NCI-H526 (cell line): ENCODE data around the gene DNASE1L2.

ENCODE experiments used
- DNase-seq, 2 experiments: peaks; one replicate each; lab custom pipeline; 2025; lab: John Stamatoyannopoulos, UW

The DNASE1L2 gene, protein sequence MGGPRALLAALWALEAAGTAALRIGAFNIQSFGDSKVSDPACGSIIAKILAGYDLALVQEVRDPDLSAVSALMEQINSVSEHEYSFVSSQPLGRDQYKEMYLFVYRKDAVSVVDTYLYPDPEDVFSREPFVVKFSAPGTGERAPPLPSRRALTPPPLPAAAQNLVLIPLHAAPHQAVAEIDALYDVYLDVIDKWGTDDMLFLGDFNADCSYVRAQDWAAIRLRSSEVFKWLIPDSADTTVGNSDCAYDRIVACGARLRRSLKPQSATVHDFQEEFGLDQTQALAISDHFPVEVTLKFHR

GRCh38 chr16:2236337-2237101 lies at the start of gene DNASE1L2:
DNASE1L2 (plus strand) TSS chr16:2236444; CDS start chr16:2236817, 373 bp downstream.
- DNase-seq: peak in 1 of 2 experiments; percentile 44

- DNase-seq: no peak
These were observed 49.7 kb upstream of the DNASE1L2 start for GRCh38 chr16:2186505-2186904.

GRCh38 chr16:2187212-2187611 lies 49.0 kb upstream of the DNASE1L2 start:
- no peak for DNase-seq

- DNase-seq: no peak
These were observed 47.8 kb upstream of the DNASE1L2 start for GRCh38 chr16:2188395-2188794.

DNA sequence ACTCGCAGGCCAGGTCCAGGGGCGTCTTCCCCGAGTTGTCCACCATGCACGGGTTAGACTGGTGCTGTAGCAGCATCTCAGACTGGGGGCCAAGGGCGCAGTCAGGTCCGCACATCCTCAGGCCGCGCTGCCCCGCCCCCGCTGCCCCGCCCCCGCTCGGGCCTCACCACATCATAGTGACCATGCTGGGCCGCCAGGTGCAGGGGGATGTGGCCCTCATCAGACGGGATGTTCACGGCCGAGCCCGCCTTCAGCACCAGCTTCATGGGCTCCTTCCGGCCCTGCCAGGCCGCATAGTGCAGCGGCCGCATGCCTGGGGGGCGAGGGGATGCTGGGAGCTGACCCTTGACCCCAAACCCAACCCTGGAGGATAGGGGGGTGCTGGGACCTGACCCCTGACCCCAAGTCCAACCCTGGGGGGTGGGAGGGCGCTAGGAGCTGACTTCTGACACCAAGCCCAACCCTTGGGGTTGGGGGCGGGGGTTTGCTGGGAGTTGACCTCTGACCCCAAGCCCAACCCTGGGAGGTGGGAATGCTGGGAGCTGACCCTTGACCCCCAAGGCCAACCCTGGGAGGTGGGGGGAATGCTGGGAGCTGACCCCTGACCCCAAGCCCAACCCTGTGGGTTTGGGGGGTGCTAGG lies 46.9 kb upstream of the DNASE1L2 start:
- DNase-seq: no peak

- no peak for DNase-seq
These were observed 46.1 kb upstream of the DNASE1L2 start for GRCh38 chr16:2190002-2190658.

DNA sequence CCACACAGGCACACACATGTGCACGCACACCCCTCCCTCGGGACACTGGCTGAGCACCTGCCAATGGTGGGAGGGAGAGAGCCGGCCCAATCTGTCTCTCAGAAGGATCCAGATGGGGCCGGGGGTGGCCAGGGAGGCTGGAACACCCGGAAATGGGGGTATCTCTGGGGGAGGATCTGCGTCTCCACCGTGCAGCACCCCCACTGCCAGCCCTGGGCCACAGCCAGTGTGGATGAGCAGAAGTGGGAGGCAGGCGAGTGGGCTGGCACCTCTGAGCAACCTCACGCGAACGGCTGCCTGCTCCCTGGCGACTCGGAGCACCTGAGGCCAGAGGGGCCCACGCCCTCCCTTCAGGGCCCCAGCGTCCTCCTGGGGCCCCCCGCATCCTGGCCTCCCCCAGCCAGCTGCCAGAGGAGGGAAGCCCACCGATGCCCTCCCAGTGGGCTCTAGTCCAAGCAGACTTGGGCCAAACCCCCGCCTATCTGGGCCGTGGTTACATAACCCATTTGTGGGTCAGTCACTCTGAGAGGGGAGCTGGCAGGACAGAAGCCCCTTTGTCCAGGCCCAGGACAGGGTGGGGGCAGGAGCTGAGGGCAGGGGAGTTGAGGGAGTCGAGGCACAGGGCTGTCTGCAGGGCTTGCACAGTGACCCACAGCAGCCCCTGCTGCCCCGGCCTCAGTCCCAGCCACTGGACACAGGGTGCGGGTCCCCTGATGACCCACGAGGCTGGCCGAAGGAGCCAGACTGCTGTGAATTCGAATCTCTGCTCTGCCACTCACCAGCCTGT lies 45.4 kb upstream of the DNASE1L2 start:
- no peak for DNase-seq

- no peak for DNase-seq
These were observed 44.9 kb upstream of the DNASE1L2 start for GRCh38 chr16:2191446-2191706.

DNA sequence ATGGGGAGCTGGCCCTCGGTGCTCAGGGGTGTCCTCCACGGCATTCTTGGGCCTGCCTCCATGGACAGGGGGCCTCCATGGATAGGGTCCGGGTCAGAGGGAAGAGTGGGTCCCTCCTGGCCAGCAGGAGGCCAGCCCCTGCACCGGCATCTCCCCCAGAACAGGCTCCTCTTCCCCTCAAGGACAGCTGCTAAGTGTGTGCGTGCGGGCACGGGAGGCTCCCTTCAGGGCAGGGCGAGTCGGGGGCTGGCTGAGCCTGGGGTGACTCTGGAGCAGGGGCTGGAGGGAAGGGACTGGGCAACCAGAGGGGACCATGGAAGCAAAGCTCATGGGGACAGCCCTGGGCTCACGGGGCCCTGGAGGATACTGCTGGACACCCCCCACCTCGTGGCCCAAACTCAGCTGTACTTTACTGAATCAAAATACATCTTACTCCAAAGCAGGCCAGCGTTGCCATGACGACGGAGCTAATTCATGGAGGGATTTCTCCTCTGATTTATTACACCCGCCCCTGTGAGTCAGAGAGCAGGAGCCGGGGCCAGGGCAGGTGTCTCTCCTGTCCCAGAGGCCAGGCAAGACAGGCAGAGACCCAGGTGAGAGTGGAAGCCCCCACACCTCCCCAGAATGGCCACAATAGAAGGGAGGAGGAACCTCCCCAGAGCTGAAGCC lies 41.9 kb upstream of the DNASE1L2 start:
- no peak for DNase-seq

GRCh38 chr16:2194852-2195321 lies 41.4 kb upstream of the DNASE1L2 start:
- peak; percentile 25 to 71 for DNase-seq

DNA sequence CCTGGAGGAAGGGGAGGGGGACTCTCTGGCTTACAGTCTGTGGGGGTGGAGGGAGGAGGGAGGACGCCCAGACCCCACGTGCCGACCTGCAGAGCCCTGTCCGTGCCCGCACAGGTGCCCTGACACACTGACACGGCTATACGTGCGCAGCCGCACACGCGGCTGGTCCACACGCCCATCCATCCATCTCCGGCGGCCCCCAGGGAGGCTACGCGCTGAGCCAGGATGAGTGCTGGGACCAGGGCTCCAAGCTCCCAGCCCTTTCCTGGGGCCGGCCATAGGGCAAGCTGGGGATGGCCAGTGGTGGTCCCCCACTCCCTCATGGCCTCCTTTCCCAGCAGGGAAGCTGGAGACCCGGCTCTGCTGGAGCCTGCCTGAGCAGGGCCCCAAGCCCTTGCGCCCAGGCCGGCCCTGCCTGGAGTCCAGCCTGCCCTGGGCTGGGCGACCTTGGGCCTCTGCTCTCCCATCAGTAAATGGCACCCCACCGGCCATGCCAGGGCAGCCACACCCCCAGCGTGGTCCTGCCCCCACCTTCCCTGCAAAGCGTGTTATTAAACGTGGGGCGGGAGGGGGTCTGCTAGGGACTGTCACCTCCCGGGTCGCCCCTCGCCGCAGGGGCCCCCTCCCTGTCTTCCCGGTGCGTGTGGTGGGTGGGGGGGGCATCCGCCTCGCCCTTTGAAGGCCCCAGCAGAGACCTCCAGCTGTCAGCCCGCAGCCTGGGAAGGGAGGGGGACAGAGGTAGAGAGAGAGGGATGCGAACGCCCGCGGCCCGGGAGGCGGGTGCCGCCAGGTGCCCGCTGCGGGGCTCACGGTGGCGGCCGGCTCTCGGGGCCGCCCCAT lies 40.7 kb upstream of the DNASE1L2 start:
- no peak for DNase-seq

GRCh38 chr16:2196162-2196980 lies 39.9 kb upstream of the DNASE1L2 start, which contains the start of gene CASKIN1:
CASKIN1 (minus strand) TSS chr16:2196605; CDS start chr16:2196432, 173 bp downstream.
- DNase-seq: peak in 1 of 2 experiments; percentile 49

DNA sequence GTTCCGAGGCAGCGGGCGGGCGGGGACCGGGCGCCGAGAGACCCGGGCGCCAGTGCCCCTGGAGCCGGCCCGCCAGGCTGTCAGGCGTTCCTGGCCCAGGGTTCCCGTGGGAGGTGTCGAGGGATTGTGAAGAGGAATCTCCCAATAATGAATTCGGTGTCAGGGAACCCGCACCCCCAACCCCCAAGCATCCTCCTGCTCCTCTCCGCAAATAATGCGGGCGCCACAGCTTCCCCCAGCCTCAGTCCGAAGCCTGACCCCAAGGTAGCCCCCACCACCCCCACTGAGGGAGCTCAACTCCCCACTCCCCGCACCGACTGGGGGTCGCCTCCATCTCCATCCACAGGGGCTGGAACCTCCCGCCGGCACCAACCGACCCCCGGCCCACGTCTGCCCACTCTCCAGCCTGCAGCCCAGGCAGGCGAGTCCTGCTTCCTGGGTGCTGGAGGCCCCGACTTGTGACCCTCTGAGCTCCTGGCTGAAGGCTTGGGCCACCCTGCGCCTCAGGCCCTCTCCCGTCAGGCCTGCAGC lies 39.2 kb upstream of the DNASE1L2 start:
- no peak for DNase-seq

GRCh38 chr16:2197765-2198164 lies 38.5 kb upstream of the DNASE1L2 start:
- DNase-seq: no peak

DNA sequence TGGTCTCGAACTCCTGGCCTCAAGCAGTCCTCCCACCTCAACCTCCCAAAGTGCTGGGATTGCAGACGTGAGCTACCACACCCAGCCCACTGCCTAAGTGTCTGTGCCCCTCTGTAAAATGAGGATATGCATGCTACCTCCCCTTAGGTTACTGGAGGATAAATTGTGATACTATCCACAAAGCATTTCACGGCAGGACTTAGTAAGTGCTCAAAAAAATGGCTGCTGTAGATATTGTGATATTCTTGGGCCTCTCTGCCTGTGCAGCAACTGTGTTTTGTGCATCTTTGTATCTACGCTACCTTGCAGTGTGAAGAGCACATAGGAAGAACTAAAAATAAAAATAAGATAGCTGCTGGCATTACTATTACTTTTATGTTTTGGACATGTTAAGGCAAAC lies 38.0 kb upstream of the DNASE1L2 start:
- DNase-seq: no peak

DNA sequence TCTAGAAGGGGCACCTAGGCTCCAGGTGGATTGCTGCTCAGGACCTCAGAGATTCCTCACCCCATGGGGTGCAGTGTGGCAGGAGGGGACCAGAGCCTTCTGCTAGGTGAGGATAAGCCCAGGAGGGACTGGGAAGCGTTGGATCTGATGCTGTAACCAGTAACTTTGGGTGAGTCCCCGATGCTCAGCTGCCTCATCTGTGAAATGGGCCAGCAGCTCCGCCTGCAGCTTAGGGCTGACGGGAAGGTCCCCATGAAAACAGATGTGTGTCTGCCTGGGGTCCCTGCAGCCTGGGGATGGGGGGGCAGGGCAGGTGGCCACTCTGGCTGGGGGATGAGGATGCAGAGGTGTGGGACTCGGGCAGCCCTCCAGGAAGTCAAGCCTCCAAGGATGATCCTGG lies 37.1 kb upstream of the DNASE1L2 start:
- DNase-seq: no peak

GRCh38 chr16:2199621-2200139 lies 36.6 kb upstream of the DNASE1L2 start:
- DNase-seq: no peak

DNA sequence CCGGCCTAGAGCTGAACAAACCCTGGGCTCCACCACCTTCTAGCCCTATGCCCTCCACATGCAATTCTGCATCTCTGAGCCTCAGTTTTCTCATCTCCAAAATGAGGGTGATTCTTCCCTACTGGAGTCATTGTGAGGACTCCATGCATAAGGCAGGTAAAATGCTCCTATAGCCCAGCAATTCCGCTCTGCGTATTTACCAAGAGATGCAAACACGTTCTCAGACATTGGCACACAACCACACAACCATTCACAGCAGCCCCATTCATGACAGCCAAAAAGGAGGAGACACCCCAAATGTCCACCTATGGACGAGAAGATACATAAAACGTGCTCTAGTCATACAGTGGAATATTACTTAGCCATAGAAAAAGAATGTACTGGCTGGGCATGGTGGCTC lies 35.9 kb upstream of the DNASE1L2 start:
- no peak for DNase-seq
